GM12878 (cell line): ENCODE measurements around the gene HYCC2. TPM values are rescaled to one million over a fixed set of nuclear protein-coding genes. Genes with fewer than 3 reads are reported as not detected.

Experiments used
- BCLAF1 ChIP-seq: fragments of 450-650 bp; IDR thresholded peaks from 2 replicates; pipeline ENCODE4 v1.6.1; 2017; ENCODE audit warnings: antibody characterized with exemption, mild to moderate bottlenecking, moderate library complexity
- BHLHE40 ChIP-seq, 2 experiments: fragments of 450-650 bp in 1 of 2; IDR thresholded peaks; 2 replicates each; pipeline ENCODE4 v1.6.1; 2011 to 2017; ENCODE audit warnings: low read depth in 2 of 2, borderline replicate concordance in 1 of 2, improper control_type of control experiment in 1 of 2, low read length in 1 of 2, mild to moderate bottlenecking in 1 of 2
- BRCA1 ChIP-seq: IDR thresholded peaks from 2 replicates; pipeline ENCODE4 v1.6.1; 2011; ENCODE audit warnings: low read depth, low read length, improper control_type of control experiment
- ETV6 ChIP-seq, 2 experiments: fragments of 450-650 bp in 1 of 2; IDR thresholded peaks in 1 of 2; conservative IDR thresholded peaks in 1 of 2; 2 replicates each; pipeline ENCODE4 v1.6.1; 2014; ENCODE audit warnings: antibody characterized with exemption in 1 of 2, borderline replicate concordance in 1 of 2, low read depth in 1 of 2, mild to moderate bottlenecking in 1 of 2, moderate library complexity in 1 of 2
- GABPA ChIP-seq: IDR thresholded peaks from 2 replicates; pipeline ENCODE4 v1.6.1; 2014; ENCODE audit warnings: antibody characterized with exemption, low read depth, mild to moderate bottlenecking, inconsistent platforms
- IKZF2 ChIP-seq, 2 experiments: fragments of 450-650 bp; IDR thresholded peaks; 2 replicates each; pipeline ENCODE4 v1.6.1; 2017; ENCODE audit warnings: mild to moderate bottlenecking in 2 of 2, moderate library complexity in 2 of 2
- IRF4 ChIP-seq: IDR thresholded peaks from 2 replicates; pipeline ENCODE4 v1.6.1; 2011; ENCODE audit warnings: low read depth, low read length
- JUNB ChIP-seq: IDR thresholded peaks from 2 replicates; pipeline ENCODE4 v1.6.1; 2016; ENCODE audit warnings: antibody characterized with exemption, mild to moderate bottlenecking
- LARP7 ChIP-seq: fragments of 450-650 bp; IDR thresholded peaks from 2 replicates; pipeline ENCODE4 v1.6.1; 2017; ENCODE audit warnings: mild to moderate bottlenecking
- NBN ChIP-seq: fragments of 450-650 bp; IDR thresholded peaks from 2 replicates; pipeline ENCODE4 v1.6.1; 2016
- RB1 ChIP-seq: fragments of 450-650 bp; formaldehyde crosslinking; IDR thresholded peaks from 2 replicates; pipeline ENCODE4 v1.6.1; 2017; ENCODE audit warnings: mild to moderate bottlenecking, borderline replicate concordance
- RBBP5 ChIP-seq: fragments of 200-600 bp; sonication (generic); conservative IDR thresholded peaks from 2 replicates; pipeline ENCODE4 v1.6.1; 2016
- RCOR1 ChIP-seq: conservative IDR thresholded peaks from 2 replicates; pipeline ENCODE4 v1.6.1; 2012; ENCODE audit warnings: low read depth, low read length, improper control_type of control experiment
- SIX5 ChIP-seq: IDR thresholded peaks from 2 replicates; pipeline ENCODE4 v1.6.1; 2011; ENCODE audit warnings: mild to moderate bottlenecking, low read depth, low read length, moderate library complexity; ENCODE audit not compliant: severe bottlenecking
- SP1 ChIP-seq: IDR thresholded peaks from one replicate; pipeline ENCODE4 v1.6.1; 2011; ENCODE audit warnings: low read depth, low read length
- SREBF1 ChIP-seq: IDR thresholded peaks from 2 replicates; pipeline ENCODE4 v1.6.1; 2012; ENCODE audit warnings: mild to moderate bottlenecking, low read length
- STAT3 ChIP-seq: IDR thresholded peaks from 2 replicates; pipeline ENCODE4 v1.6.1; 2011; ENCODE audit warnings: low read depth, low read length, improper control_type of control experiment
- SUPT20H ChIP-seq: IDR thresholded peaks from 2 replicates; pipeline ENCODE4 v1.6.1; 2011; ENCODE audit warnings: low read depth, mild to moderate bottlenecking, low read length, moderate library complexity, borderline replicate concordance; ENCODE audit not compliant: control insufficient read depth
- YY1 ChIP-seq: IDR thresholded peaks from 2 replicates; pipeline ENCODE4 v1.6.1; 2011; ENCODE audit warnings: low read depth, mild to moderate bottlenecking, low read length
- ZBED1 ChIP-seq: IDR thresholded peaks from 2 replicates; pipeline ENCODE4 v1.6.1; 2016; ENCODE audit warnings: borderline replicate concordance
- ZNF207 ChIP-seq: fragments of 450-650 bp; IDR thresholded peaks from 2 replicates; pipeline ENCODE4 v1.6.1; 2014; ENCODE audit warnings: antibody characterized with exemption, mild to moderate bottlenecking, borderline replicate concordance
- ZNF217 ChIP-seq: fragments of 450-650 bp; IDR thresholded peaks from 2 replicates; pipeline ENCODE4 v1.6.1; 2017; ENCODE audit warnings: antibody characterized with exemption, mild to moderate bottlenecking
- ZNF24 ChIP-seq: fragments of 450-650 bp; IDR thresholded peaks from 2 replicates; pipeline ENCODE4 v1.6.1; 2017; ENCODE audit warnings: antibody characterized with exemption, mild to moderate bottlenecking
- ZNF274 ChIP-seq: IDR thresholded peaks from one replicate; pipeline ENCODE4 v1.8.0; 2011; ENCODE audit not compliant: insufficient read length, insufficient read depth
- ZNF592 ChIP-seq: fragments of 450-650 bp; IDR thresholded peaks from 2 replicates; pipeline ENCODE4 v1.6.1; 2017; ENCODE audit warnings: mild to moderate bottlenecking, moderate library complexity
- ZSCAN29 ChIP-seq: fragments of 450-650 bp; IDR thresholded peaks from 2 replicates; pipeline ENCODE4 v1.6.1; 2017; ENCODE audit warnings: mild to moderate bottlenecking, moderate library complexity
- polyA plus RNA-seq, 11 experiments: library from polyadenylated mRNA; depleted of rRNA in 4 of 11; unstranded in 6 of 11; stranded (reverse) in 5 of 11; fragments of >200 nt; fragmentation: Nextera tagmentation in 4 of 11; fragmentation: Illumina TruSeq in 1 of 11; extraction: Ambion mirVana in 4 of 11; extraction: Trizol in 1 of 11; gene quantifications; 1 replicate in 1 of 11; 2 replicates in 10 of 11; pipeline versions ENCODE4 v1.2.1 to v1.2.3, GENCODE V29; 2011 to 2016; ENCODE audit warnings: inconsistent platforms in 2 of 11, missing spikeins in 2 of 11, low read depth in 1 of 11
- total RNA-seq, 4 experiments: library from RNA; depleted of rRNA in 3 of 4; stranded (reverse); fragments of >200 nt in 3 of 4; fragmentation: Illumina TruSeq in 1 of 4; extraction: Trizol in 1 of 4; gene quantifications; 2 replicates each; pipeline versions ENCODE4 v1.2.1 to v1.2.3, GENCODE V29; 2013 to 2021

Gene HYCC2
- total and polyA plus RNA-seq, 10 of the 15 experiments (the other 5 are each of a cell fraction or from before 2014, with no cell fraction given): 3.4 to 17.4 (median 8.0) TPM

GRCh38 chr2:201116959-201117734, 45.7 kb upstream of the HYCC2 start (continued):
- no peak for TF ChIP-seq GABPA
- TF ChIP-seq SREBF1: no peak
- TF ChIP-seq BCLAF1: no peak
- TF ChIP-seq RCOR1: no peak
- no peak for TF ChIP-seq ZSCAN29
- TF ChIP-seq SIX5: no peak
- TF ChIP-seq IKZF2 (IDR thresholded peaks at IDR 0.05): peak; percentile 73 to 77
- TF ChIP-seq IRF4: 0 out of 2 replicates have a peak, but pooled peaks have one; percentile 49
- no peak for TF ChIP-seq ZNF24
- no peak for TF ChIP-seq SUPT20H
- TF ChIP-seq NBN: peak; percentile 11; the same call in 1 of the 2 replicates
- TF ChIP-seq LARP7: no peak
- TF ChIP-seq JUNB: no peak
- TF ChIP-seq RBBP5: no peak
- no peak; a peak in 1 of 4 replicates for TF ChIP-seq ETV6 (conservative IDR thresholded peaks at IDR 0.05 in 1 of 2, IDR thresholded peaks at IDR 0.05 in 1 of 2; ENCODE audit: borderline replicate concordance in 1 of 2, low read depth in 1 of 2)
- peak in 1 of 2 experiments; percentile 21; a peak in 1 of 4 replicates for TF ChIP-seq BHLHE40 (IDR thresholded peaks at IDR 0.05; ENCODE audit: borderline replicate concordance in 1 of 2, low read depth in 2 of 2, low read length in 1 of 2)
- no peak for TF ChIP-seq BRCA1
- TF ChIP-seq STAT3: no peak
- no peak for TF ChIP-seq ZNF274
- TF ChIP-seq ZNF207: no peak
- TF ChIP-seq ZNF592: no peak
- TF ChIP-seq ZNF217: no peak
- no peak; the same call in 1 of the 2 replicates for TF ChIP-seq YY1
- no peak for TF ChIP-seq RB1
- no peak for TF ChIP-seq ZBED1
- TF ChIP-seq SP1: no peak
